PC-9 (cell line): ENCODE results near the gene SMIM36. TPM values are rescaled to one million over a fixed set of nuclear protein-coding genes. Genes with fewer than 3 reads are reported as not detected.
A peak's percentile ranks its signal among the peaks of the same experiment; 100 is the strongest.

Source experiments
- BruUV-seq: library from RNA; stranded (reverse); fragments of 400-500 nt; replicated peaks from 2 replicates; lab custom pipeline; 2021; lab: Mats Ljungman, UMichigan
- CTCF ChIA-PET: fragments of 300-600 bp; sonication (Branson Sonifier 250); formaldehyde crosslinking; loops from one replicate; lab custom pipeline; 2022; ENCODE audit warnings: antibody characterized with exemption; lab: Charles Lee
- POLR2A ChIA-PET: fragments of 300-600 bp; sonication (Branson Sonifier 250); formaldehyde crosslinking; loops from one replicate; lab custom pipeline; 2022; ENCODE audit warnings: antibody characterized with exemption; ENCODE audit not compliant: unreplicated experiment; lab: Charles Lee
- DNase-seq, 2 experiments: peaks; one replicate each; pipeline versions ENCODE4 v3.0.0 to v3.0.0-alpha.2; 2015 to 2022; ENCODE audit warnings: mixed read lengths in 1 of 2
- H2AFZ ChIP-seq: fragments of 200-600 bp; sonication (generic); 2 replicates; pipeline ENCODE4 v1.8.1; 2017; ENCODE audit warnings: antibody characterized with exemption
- H3F3A ChIP-seq: fragments of 200-600 bp; sonication (generic); 2 replicates; pipeline ENCODE4 v1.8.1; 2017; ENCODE audit warnings: antibody characterized with exemption, mild to moderate bottlenecking, low read depth; ENCODE audit not compliant: insufficient read depth
- H3K27ac ChIP-seq: fragments of 200-600 bp; sonication (generic); 2 replicates; pipeline ENCODE4 v1.6.1; 2016; ENCODE audit warnings: mixed run types
- H3K27me3 ChIP-seq: fragments of 200-600 bp; sonication (generic); 2 replicates; pipeline ENCODE4 v1.6.1; 2016; ENCODE audit warnings: low read depth, mixed run types; ENCODE audit not compliant: insufficient read depth
- H3K36me3 ChIP-seq: fragments of 200-600 bp; sonication (generic); 2 replicates; pipeline ENCODE4 v1.6.1; 2016; ENCODE audit warnings: low read depth, mixed run types
- H3K4me1 ChIP-seq: fragments of 200-600 bp; sonication (generic); replicated peaks from 2 replicates; pipeline ENCODE4 v1.6.1; 2016; ENCODE audit warnings: mixed run types; ENCODE audit not compliant: insufficient read depth
- H3K4me2 ChIP-seq: fragments of 200-600 bp; sonication (generic); 2 replicates; pipeline ENCODE4 v1.6.1; 2017; ENCODE audit warnings: mixed run types
- H3K4me3 ChIP-seq: fragments of 200-600 bp; sonication (generic); 2 replicates; pipeline ENCODE4 v1.6.1; 2016; ENCODE audit warnings: mixed run types
- H3K79me2 ChIP-seq: fragments of 200-600 bp; sonication (generic); 2 replicates; pipeline ENCODE4 v1.6.1; 2017; ENCODE audit warnings: low read depth, mixed run types
- H3K9me2 ChIP-seq: fragments of 200-600 bp; sonication (generic); 2 replicates; pipeline ENCODE4 v1.8.1; 2017; ENCODE audit warnings: mild to moderate bottlenecking; ENCODE audit not compliant: insufficient read depth
- H3K9me3 ChIP-seq: fragments of 200-600 bp; sonication (generic); 2 replicates; pipeline ENCODE4 v1.8.1; 2016; ENCODE audit warnings: low read depth; ENCODE audit not compliant: insufficient read depth
- H4K20me1 ChIP-seq: fragments of 200-600 bp; sonication (generic); 2 replicates; pipeline ENCODE4 v1.8.1; 2017; ENCODE audit not compliant: insufficient read depth
- CTCF ChIP-seq: fragments of 200-600 bp; sonication (generic); conservative IDR thresholded peaks from 2 replicates; pipeline ENCODE4 v1.6.1; 2017; ENCODE audit warnings: mixed run types, antibody characterized with exemption, mild to moderate bottlenecking, moderate library complexity
- EZH2 ChIP-seq: fragments of 200-600 bp; sonication (generic); IDR thresholded peaks from 2 replicates; pipeline ENCODE4 v1.8.0; 2017; ENCODE audit warnings: antibody characterized with exemption, low read depth
- intact Hi-C: fragments of 100-400 bp; cut with micrococcal nuclease; formaldehyde crosslinking; loops from one replicate; pipeline ENCODE4 v1.10.0; 2022; ENCODE audit not compliant: unreplicated experiment
- total RNA-seq: library from RNA; stranded (reverse); gene quantifications from 2 replicates; pipeline ENCODE4 v1.2.3, GENCODE V29; 2021

The SMIM36 gene
- total RNA-seq, 1 experiment from 2014 or later: not detected

- Histone ChIP-seq H4K20me1 (no peaks in the 10 kb centered on the region), H3K27ac (no peak overlapping the region)
- POLR2A ChIA-PET: interaction anchor here (0.6 kb wide), 1 partner anchor 1141 kb away, joined by 15 read pairs; no protein-coding TSS in a partner anchor
Observed at GRCh38 chr17:55458287-55458900, 52.9 kb downstream of the SMIM36 start.

GRCh38 chr17:55456307-55457240 lies 54.7 kb downstream of the SMIM36 start:
- intact Hi-C loops: no loop called here
- no TSS peak for BruUV-seq
- POLR2A ChIA-PET: no interaction called here
- Histone ChIP-seq H3K4me3 (no peak overlapping the region), H3K9me3 (no peaks in the 10 kb centered on the region), H3F3A (peaks cover 36% of the 10 kb centered on the region), H3K9me2 (no peaks in the 10 kb centered on the region), H3K36me3 (no peaks in the 10 kb centered on the region), H3K4me2 (0 out of 2 replicates have a peak overlapping the region, but pooled peaks have one; percentile 17), H3K79me2 (no peaks in the 10 kb centered on the region), H2AFZ (no peak overlapping the region), H3K4me1 (peaks cover 74% of the 10 kb centered on the region), H3K27ac (no peak overlapping the region), H3K27me3 (no peaks in the 10 kb centered on the region), H4K20me1 (no peaks in the 10 kb centered on the region)
- CTCF ChIA-PET: no interaction called here
- peak in 1 of 2 experiments; percentile 39 for DNase-seq
- TF ChIP-seq EZH2 (no peak), CTCF (no peak)

More at GRCh38 chr17:55458287-55458900, 52.9 kb downstream of the SMIM36 start:
- H3F3A ChIP-seq: peaks cover 27% of the 10 kb centered on the region
- TF ChIP-seq EZH2: no peak
- TF ChIP-seq CTCF: no peak
- no peaks in the 10 kb centered on the region for H3K36me3 ChIP-seq
- no peak overlapping the region for H2AFZ ChIP-seq
- peaks cover 56% of the 10 kb centered on the region for H3K4me1 ChIP-seq
- H3K4me3 ChIP-seq: no peak overlapping the region
- no peaks in the 10 kb centered on the region for H3K9me2 ChIP-seq
- no peaks in the 10 kb centered on the region for H3K79me2 ChIP-seq
- CTCF ChIA-PET: no interaction called here
- DNase-seq: no peak
- intact Hi-C loops: no loop called here
- H3K4me2 ChIP-seq: peak overlapping the region; percentile 55
- BruUV-seq: no TSS peak
- no peaks in the 10 kb centered on the region for H3K27me3 ChIP-seq
- H3K9me3 ChIP-seq: no peaks in the 10 kb centered on the region

GRCh38 chr17:55454906-55455474 lies 56.3 kb downstream of the SMIM36 start:
- H3F3A ChIP-seq: peaks cover 36% of the 10 kb centered on the region
- H3K36me3 ChIP-seq: no peaks in the 10 kb centered on the region
- H3K9me3 ChIP-seq: no peaks in the 10 kb centered on the region
- no peak overlapping the region for H3K4me3 ChIP-seq
- H3K27me3 ChIP-seq: no peaks in the 10 kb centered on the region
- H3K9me2 ChIP-seq: no peaks in the 10 kb centered on the region
- no TSS peak for BruUV-seq
- H3K79me2 ChIP-seq: no peaks in the 10 kb centered on the region
- H3K4me2 ChIP-seq: peak overlapping the region; percentile 42
- H3K4me1 ChIP-seq: peaks cover 76% of the 10 kb centered on the region
- ChIA-PET CTCF (no interaction called here), POLR2A (interaction anchor here (0.7 kb wide), 1 partner anchor 44 kb away, joined by 7 read pairs; no protein-coding TSS in a partner anchor)
- no peak for TF ChIP-seq CTCF
- no peak for TF ChIP-seq EZH2
- intact Hi-C loops: no loop called here
- no peaks in the 10 kb centered on the region for H4K20me1 ChIP-seq
- peak in 1 of 2 experiments; percentile 94 for DNase-seq
- H2AFZ ChIP-seq: no peak overlapping the region
- H3K27ac ChIP-seq: peak overlapping the region; percentile 6; the same call in 1 of the 2 replicates
